Measurements from ENCODE around the gene XRCC1.

Gene XRCC1

DNA sequence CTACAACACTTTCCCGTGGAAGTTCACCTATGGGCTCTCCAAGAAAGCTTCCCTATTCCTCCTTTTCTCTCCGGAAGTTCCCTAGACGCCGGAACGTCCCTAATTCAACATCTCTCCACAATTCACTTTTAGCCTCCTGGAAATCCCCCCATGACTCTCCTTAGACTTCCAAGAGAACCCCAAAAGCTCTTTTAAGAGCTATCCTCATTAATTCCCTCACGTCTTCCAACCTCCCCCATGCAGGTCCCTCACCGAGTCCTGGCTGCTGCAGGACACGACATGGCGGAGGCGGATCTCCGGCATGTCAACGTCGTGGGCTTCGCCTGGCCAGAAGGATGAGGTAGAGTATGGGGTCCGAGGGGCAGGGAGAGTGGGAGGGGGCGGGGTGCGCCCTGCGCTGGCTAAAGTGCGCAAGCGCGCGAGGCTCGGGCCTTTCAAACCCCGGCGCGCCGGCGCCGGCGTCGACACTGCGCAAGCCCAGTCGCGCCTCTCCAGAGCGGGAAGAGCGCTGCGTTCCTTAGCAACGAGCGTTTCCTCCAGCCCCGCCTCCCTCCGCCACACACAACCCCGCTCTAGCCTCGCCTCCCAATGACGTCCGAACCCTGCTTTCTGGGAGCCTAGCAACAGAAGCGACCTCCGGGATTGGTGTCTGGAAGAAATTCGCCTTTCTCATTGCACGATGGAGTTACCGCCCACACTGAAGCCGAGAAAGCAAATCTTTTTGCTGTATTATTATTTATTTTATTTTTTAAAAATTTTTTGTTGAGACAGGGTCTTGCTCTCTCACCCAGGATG is at the start of gene XRCC1, which contains the start of gene PINLYP:
Gene XRCC1 (minus strand): TSS at position 372 of the 795 bp plus-strand sequence. CDS start 69 bp downstream, at position 303.
Gene PINLYP (plus strand): TSS at position 646 of the 795 bp plus-strand sequence. CDS start 1,391 bp downstream, outside the sequence.
- peak; percentile 88 for DNase-seq (ENCODE audit: insufficient read length, low spot score)
- no peak for FAIRE-seq
- TF ChIP-seq CTCF (IDR thresholded peaks at IDR 0.05; ENCODE audit: insufficient read depth, missing control alignments): no peak

DNA sequence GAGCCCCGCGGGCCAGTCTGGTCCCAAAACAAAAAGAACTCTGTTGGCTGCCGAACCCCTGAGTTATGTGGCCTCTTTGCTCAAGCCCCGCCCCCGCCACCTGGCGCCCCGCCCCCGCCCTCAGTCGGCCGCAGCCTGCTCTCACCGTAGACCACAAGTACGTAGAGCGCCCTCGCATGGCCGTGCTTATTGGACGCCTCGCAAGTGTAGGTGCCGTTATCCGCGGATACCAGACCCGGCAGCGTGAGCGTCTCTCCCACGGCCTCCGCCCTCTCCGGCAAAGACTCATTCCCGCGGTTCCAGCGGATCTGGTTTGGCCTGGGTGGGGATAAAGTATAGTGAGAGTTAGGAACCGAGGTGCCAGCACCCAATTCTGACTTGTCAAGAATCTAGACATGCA is 49.6 kb upstream of the XRCC1 start:
- FAIRE-seq (no peak), DNase-seq (ENCODE audit: insufficient read length, low spot score) (no peak)
- TF ChIP-seq CTCF (IDR thresholded peaks at IDR 0.05; ENCODE audit: insufficient read depth, missing control alignments): no peak

DNA sequence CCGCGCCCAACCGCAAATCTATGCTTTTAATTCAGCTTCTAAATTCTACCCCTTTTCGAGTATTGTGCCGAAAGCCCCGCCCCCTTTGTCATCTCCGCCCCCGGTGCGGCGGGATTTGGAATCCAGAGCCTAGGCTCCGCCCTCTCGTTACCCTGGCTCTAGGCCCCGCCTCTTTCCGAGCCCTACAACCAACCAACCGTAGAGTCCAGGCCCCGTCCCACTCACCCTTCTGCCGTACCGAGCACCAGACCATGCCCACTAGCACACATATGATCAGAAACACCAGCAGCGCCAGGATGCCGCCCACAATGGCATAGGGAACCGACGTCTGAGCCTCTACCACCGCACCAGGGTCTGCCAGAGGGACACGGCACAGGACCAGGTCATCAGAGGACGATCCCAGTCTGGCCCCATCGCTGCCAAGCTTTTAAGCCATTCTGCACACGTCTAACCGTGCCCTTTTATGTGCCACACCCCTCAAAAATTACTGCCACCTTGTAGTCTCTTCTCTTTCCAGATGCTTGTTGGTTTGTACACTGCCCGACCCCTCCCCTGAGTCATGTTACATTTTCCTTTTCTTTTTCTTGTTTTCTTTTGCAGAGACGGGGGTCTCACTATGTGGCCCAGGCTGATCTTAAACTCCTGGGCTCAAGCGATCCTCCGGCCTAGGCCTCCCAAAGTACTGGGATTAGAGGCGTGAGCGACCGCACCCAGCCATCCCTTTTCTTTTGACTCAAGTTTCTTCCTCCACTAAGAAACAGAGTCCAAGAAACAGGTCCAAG is 48.8 kb upstream of the XRCC1 start:
- DNase-seq (ENCODE audit: insufficient read length, low spot score): no peak
- FAIRE-seq: no peak
- no peak for TF ChIP-seq CTCF (IDR thresholded peaks at IDR 0.05; ENCODE audit: insufficient read depth, missing control alignments)

GRCh38 chr19:43622956-43623355 is 47.6 kb upstream of the XRCC1 start:
- no peak for TF ChIP-seq CTCF (IDR thresholded peaks at IDR 0.05; ENCODE audit: insufficient read depth, missing control alignments)
- FAIRE-seq (no peak), DNase-seq (ENCODE audit: insufficient read length, low spot score) (no peak)

GRCh38 chr19:43622070-43622469 is 46.7 kb upstream of the XRCC1 start:
- no peak for TF ChIP-seq CTCF (IDR thresholded peaks at IDR 0.05; ENCODE audit: insufficient read depth, missing control alignments)
- no peak for DNase-seq (ENCODE audit: insufficient read length, low spot score)
- no peak for FAIRE-seq

DNA sequence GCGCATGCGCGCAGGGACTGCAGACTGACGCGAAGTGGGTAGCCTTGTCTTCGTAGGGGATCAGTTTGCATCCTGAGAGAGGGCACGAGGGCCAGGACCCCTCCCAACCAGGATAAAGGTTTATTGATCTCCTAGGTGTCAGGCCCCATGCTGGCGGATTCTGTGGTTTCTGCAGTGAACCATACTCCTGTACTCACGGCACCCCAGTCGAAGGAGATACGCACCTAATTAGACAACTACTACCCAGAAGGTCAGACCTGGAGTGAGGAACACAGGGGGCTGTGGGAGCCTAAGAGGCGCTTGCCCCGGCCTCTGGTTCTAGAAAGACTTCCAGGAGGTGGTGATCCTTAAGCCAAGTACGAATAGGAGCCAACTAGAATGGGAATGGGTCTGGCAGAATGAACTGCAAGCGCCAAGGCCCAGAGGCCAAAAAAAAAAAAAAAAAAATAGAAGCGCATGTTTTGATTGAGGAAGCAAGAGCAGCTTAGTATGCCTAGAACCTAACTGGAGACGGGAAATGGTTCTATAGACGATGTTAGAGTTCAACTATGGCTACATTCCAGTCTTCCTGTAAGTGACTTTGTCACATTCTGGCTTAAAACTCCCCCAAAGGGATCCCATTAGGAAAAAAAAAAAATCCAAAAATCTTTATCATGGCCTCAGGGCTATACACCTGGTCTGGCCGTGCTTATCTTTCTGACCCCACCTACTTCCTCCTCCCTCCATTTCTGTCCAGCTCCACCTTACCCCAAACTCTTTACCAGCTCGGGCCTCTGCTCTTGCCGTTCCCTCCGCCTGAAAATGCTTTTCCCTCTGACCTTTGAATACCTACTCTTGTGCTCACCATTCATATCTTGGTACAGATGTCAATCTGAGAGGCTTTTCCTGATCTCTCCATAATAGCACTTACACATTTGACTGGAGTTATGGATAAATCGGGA is 45.0 kb upstream of the XRCC1 start:
- DNase-seq (ENCODE audit: insufficient read length, low spot score) (no peak), FAIRE-seq (no peak)
- no peak for TF ChIP-seq CTCF (IDR thresholded peaks at IDR 0.05; ENCODE audit: insufficient read depth, missing control alignments)

All from D721Med (cell line).